HUES64 (cell line): ENCODE measurements around the gene IL5.
"Not testable (repeated sequence)": the region's sequence is repeated elsewhere in the genome, so short reads cannot be mapped to it uniquely, and the experiment has no call there.

Source experiments
- H3K27ac ChIP-seq: 2 replicates; pipeline ENCODE4 v1.7.0; 2013; ENCODE audit warnings: low read depth, low read length, inconsistent platforms
- H3K27me3 ChIP-seq: 2 replicates; pipeline ENCODE4 v1.6.1; 2013; ENCODE audit warnings: mild to moderate bottlenecking, low read length; ENCODE audit not compliant: insufficient read depth
- H3K36me3 ChIP-seq: 2 replicates; pipeline ENCODE4 v1.6.1; 2013; ENCODE audit warnings: mild to moderate bottlenecking, low read length; ENCODE audit not compliant: insufficient read depth
- H3K4me1 ChIP-seq: 2 replicates; pipeline ENCODE4 v1.6.1; 2013; ENCODE audit warnings: mild to moderate bottlenecking, low read length, moderate library complexity; ENCODE audit not compliant: insufficient read depth
- H3K4me3 ChIP-seq: 2 replicates; pipeline ENCODE4 v1.5.1; 2013; ENCODE audit warnings: mild to moderate bottlenecking, low read length, moderate library complexity
- H3K9ac ChIP-seq: 2 replicates; pipeline ENCODE4 v1.6.1; 2013; ENCODE audit warnings: mild to moderate bottlenecking, low read depth, low read length
- H3K9me3 ChIP-seq: 2 replicates; pipeline ENCODE4 v1.6.1; 2013; ENCODE audit warnings: low read depth, low read length; ENCODE audit not compliant: insufficient read depth
- WGBS: fragments of 150-250, 120-280 bp; methylation state at CpG from one replicate; pipeline ENCODE4 v1.1.7; 2013; ENCODE audit warnings: missing lambda C conversion rate; 5-methylcytosine and 5-hydroxymethylcytosine counted together

IL5 gene

DNA sequence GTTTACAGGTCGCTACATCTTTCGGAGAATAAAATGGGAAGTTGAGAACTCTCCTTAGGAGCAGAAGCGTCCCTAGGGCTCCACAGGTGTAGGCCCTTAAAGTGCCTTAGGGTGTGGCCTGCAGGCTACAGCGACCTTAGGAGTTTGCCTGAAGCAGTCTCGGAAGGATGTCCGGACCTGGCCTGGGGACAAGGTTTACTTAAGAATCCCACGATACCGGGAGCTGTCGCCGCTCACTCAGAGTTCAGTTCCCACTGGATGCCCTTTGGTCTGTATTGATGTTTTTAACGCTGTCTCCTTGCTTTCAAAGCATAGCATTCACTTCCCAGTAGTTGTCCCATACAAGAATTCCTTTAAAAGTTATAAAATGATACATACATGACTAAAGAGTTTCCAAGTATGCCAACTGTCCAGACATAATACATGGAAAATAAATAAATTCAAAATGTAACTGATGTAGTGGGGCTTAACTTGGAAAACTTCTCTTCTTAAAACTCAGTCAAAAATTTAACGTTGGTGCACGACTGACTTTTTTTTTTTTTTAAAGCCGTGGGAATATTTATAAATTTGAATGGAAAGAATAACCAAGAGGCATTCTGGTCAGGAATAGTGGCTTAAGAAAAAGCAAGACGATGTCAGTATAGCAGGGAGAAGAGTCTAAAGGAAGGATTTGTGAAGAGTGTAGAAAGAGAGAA, 14.3 kb upstream of the IL5 start:
- peaks cover 4% of the 10 kb centered on the region; the same call in 1 of the 2 replicates for H3K9me3 ChIP-seq
- no peaks in the 10 kb centered on the region for H3K27me3 ChIP-seq
- H3K4me3 ChIP-seq: peak overlapping the region; percentile 79
- peaks cover 34% of the 10 kb centered on the region for H3K36me3 ChIP-seq
- H3K27ac ChIP-seq: peak overlapping the region; percentile 67
- peak overlapping the region; percentile 86 for H3K9ac ChIP-seq
- WGBS: 12% methylated on average over 15 of the region's 15 CpGs
- H3K4me1 ChIP-seq: peaks cover 7% of the 10 kb centered on the region

DNA sequence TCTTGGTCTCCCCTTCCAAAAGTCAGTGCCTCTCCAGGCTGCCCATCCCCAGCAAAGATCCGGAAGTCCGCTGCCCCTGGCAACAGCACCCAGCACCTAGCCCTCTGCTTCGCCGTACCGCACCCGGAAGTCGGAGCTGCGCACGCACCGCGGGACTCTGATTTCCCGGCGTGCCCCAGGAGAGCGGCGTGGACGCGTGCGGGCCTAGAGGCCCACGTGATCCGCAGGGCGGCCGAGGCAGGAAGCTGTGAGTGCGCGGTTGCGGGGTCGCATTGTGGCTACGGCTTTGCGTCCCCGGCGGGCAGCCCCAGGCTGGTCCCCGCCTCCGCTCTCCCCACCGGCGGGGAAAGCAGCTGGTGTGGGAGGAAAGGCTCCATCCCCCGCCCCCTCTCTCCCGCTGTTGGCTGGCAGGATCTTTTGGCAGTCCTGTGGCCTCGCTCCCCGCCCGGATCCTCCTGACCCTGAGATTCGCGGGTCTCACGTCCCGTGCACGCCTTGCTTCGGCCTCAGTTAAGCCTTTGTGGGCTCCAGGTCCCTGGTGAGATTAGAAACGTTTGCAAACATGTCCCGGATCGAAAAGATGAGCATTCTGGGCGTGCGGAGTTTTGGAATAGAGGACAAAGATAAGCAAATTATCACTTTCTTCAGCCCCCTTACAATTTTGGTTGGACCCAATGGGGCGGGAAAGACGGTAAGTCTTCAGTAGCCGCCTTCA, 13.6 kb upstream of the IL5 start, which contains the start of gene RAD50:
Gene RAD50 (plus strand): TSS at position 215 of the 715 bp plus-strand sequence. CDS start 348 bp downstream, at position 563.
- Histone ChIP-seq H3K36me3 (peaks cover 27% of the 10 kb centered on the region), H3K9me3 (no peaks in the 10 kb centered on the region), H3K4me1 (peaks cover 7% of the 10 kb centered on the region), H3K27ac (peak within 1 kb of the TSS; percentile 67), H3K4me3 (peak within 1 kb of the TSS; percentile 79), H3K9ac (peak within 1 kb of the TSS; percentile 86), H3K27me3 (no peaks in the 10 kb centered on the region)
- under 1% methylated on average over 53 of the region's 53 CpGs for WGBS

DNA sequence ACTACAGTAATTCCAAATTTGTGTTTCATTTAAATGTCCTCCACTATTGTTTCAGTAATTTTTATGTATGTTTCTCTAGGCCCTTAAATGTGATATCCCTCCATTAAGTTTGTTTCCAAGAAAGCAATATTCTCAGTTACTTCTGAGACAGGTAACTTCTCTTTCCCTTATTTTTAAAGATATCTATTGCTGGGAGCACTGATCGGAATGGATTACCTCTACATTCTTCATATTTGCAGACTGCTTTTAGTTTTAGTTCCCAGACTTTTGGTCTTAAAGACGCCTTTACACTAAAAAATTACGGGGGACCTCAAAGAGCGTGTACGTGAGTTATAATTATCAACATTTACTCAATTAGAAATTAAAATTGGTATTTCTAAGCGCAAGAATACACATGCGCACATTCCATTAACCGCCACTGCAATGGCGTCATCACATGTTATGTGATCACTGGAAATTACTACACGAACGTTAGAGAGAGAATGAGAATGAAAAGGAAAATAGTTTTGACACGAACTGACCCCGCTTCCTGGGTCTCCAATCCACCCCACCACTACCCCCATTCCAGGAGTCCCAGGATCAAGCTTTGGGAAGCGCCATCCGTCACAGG, 12.9 kb upstream of the IL5 start:
- Histone ChIP-seq H3K36me3 (peaks cover 21% of the 10 kb centered on the region), H3K27me3 (no peaks in the 10 kb centered on the region), H3K4me3 (peak overlapping the region; percentile 79), H3K9me3 (no peaks in the 10 kb centered on the region), H3K4me1 (peaks cover 7% of the 10 kb centered on the region), H3K27ac (peak overlapping the region; percentile 67), H3K9ac (peak overlapping the region; percentile 86)
- 69% methylated on average over 15 of the region's 15 CpGs for WGBS

DNA sequence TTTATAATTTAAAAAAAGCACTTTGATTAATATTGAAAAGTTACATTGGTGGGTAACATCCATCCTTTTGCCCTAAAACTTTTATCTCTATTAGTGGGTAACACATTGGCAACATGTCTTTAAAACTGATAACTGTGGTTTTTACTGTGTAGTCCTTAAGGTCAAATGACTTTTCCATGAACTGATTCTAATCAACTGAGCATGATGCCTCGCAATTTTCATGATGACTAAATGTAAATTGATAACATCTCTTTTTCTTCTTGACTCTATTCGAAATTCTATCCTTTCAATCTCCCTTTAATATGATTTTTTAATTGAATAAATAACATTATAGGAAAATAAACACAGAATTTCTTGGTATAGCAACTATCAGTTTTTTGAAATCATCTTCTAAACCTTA, 6.3 kb upstream of the IL5 start:
- H3K27me3 ChIP-seq: no peaks in the 10 kb centered on the region
- no peaks in the 10 kb centered on the region for H3K4me1 ChIP-seq
- no peak overlapping the region for H3K4me3 ChIP-seq

DNA sequence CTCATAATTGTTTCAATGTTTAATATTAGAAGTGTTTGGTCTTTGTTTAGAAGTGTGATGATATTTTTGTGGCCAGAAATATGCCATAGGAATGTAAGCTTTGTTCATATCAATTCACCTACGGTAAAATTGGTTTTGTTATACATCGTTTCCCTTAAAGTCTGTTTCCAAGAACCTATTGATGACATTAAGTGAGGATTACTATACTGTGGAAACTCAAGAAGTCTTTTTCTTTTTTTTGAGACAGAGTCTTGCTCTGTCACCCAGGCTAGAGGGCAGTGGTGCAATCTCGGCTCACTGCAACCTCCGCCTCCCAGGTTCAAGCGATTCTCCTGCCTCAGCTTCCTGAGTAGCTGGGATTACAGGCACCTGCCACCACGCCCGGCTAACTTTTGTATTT, 5.5 kb upstream of the IL5 start:
- H3K27ac ChIP-seq, H3K36me3 ChIP-seq, H3K4me1 ChIP-seq, H3K4me3 ChIP-seq, H3K9ac ChIP-seq, H3K9me3 ChIP-seq, H3K27me3 ChIP-seq: not testable (repeated sequence)
- 91% methylated on average over 7 of the region's 7 CpGs for WGBS

More for the DNA sequence above, 6.3 kb upstream of the IL5 start:
- Histone ChIP-seq H3K36me3 (no peaks in the 10 kb centered on the region), H3K27ac (no peak overlapping the region), H3K9ac (no peak overlapping the region), H3K9me3 (no peaks in the 10 kb centered on the region)
- 88% methylated on average over 1 of the region's 2 CpGs for WGBS

DNA sequence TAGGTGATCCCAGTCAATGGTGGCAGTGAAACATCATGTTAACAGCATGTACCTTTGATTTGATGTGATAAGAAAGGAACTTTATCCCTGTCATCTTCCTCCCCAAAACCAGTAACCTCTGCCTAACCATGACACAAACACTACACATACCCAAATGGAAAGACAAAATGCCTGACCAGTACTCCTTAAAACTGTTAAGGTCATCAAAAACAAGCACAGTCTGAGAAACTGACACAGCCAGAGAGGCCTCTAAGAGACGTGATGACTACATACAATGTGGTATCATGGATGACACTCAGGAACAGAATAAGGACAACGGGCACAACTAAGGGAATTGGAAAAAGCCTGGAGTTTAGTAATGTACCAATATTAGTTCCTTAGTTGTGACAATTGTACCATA, 3.9 kb upstream of the IL5 start:
- Histone ChIP-seq H3K27me3 (no peaks in the 10 kb centered on the region), H3K9me3 (no peaks in the 10 kb centered on the region), H3K36me3 (no peaks in the 10 kb centered on the region), H3K4me3 (no peak overlapping the region), H3K9ac (no peak overlapping the region), H3K27ac (no peak overlapping the region), H3K4me1 (no peaks in the 10 kb centered on the region)
- WGBS: 88% methylated on average over 2 of the region's 2 CpGs

DNA sequence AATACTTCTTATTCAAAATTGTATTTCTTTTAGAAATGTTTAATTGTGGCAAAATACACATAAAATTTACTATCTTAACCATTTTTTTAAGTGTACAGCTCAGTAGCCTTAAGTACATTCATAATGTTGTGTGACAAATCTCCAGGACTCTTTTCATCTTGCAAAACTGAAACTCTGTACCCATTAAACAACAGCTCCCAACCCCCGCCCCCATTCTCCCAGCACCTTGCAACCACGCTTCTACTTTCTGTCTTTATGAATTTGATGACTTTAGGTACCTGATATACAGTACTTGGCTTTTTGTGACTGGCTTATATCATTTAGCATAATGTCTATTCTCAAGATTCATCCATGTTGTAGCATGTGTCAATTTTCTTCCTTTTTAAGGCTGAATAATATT, 2.8 kb upstream of the IL5 start:
- 90% methylated on average over 2 of the region's 2 CpGs for WGBS
- Histone ChIP-seq H3K36me3 (no peaks in the 10 kb centered on the region), H3K4me1 (no peaks in the 10 kb centered on the region), H3K4me3 (no peak overlapping the region), H3K27ac (no peak overlapping the region), H3K9me3 (no peaks in the 10 kb centered on the region), H3K27me3 (no peaks in the 10 kb centered on the region), H3K9ac (no peak overlapping the region)

DNA sequence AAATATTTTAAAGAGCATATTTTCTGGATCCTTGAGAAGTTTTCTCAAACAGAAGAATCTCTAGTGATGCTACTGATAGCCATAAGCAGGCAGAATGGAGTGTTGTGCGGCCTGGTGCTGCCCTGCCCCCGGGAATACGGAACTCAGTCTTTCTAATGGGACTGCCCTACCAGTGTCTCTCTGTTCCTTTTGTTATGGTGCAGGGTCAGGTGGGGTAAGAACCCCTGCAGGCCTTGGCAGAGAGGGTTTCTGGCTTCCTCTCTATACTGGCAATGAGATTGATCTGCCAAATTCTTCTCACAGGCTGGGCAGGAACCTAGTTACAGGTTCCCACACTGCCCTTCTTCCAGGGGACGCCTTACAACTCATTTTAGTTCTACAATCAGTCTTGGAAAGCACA, 2.6 kb downstream of the IL5 start:
- Histone ChIP-seq H3K27ac (no peak overlapping the region), H3K9ac (no peak overlapping the region), H3K9me3 (no peaks in the 10 kb centered on the region), H3K4me1 (no peaks in the 10 kb centered on the region), H3K36me3 (no peaks in the 10 kb centered on the region), H3K4me3 (no peak overlapping the region), H3K27me3 (no peaks in the 10 kb centered on the region)
- WGBS: 78% methylated on average over 4 of the region's 4 CpGs

DNA sequence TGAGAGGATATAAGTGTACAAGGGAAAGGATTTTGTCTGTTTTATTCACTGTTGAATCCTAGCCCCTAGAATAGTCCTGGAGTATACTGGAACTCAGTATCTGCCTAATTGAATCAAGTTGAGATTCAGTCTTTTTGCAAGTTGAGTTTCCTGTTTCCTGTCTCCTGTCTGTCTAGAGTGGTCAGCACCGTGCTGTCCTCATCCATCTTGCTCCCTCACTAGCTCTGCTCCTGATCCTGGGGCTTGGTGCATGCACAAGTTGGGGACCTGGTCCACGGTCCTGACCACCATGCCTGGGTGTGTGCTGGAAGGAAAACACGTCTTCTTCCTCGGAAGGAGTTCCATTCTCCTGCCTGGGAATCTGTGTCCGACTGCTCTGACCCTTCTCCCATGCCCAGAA, 3.2 kb downstream of the IL5 start:
- H3K27me3 ChIP-seq: no peaks in the 10 kb centered on the region
- WGBS: 92% methylated on average over 5 of the region's 5 CpGs
- H3K9ac ChIP-seq: no peak overlapping the region
- no peak overlapping the region for H3K4me3 ChIP-seq
- no peaks in the 10 kb centered on the region for H3K9me3 ChIP-seq
- H3K27ac ChIP-seq: no peak overlapping the region
- no peaks in the 10 kb centered on the region for H3K4me1 ChIP-seq
- no peaks in the 10 kb centered on the region for H3K36me3 ChIP-seq

DNA sequence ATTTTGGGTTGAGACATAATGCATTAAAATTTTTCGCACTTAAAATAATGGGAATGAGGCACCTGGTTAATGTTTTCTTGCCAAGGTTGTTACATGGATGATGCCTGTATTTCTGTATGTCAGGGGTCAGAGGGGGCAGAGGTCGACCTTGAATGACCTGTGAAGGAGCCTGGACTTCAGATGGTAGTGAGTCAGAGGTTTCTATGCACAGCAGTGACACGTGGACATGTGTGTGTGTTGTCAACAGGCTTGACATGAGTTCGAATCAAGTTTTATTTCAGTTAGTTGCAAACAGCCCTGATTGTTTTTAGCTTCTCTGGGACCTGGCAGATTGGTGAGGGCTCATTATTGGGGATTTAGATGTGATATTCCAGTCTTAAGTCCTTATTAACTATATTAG, 3.6 kb downstream of the IL5 start:
- Histone ChIP-seq H3K27ac (no peak overlapping the region), H3K27me3 (no peaks in the 10 kb centered on the region), H3K9me3 (no peaks in the 10 kb centered on the region), H3K36me3 (no peaks in the 10 kb centered on the region), H3K4me1 (no peaks in the 10 kb centered on the region), H3K9ac (no peak overlapping the region), H3K4me3 (no peak overlapping the region)
- WGBS: 85% methylated on average over 4 of the region's 4 CpGs

DNA sequence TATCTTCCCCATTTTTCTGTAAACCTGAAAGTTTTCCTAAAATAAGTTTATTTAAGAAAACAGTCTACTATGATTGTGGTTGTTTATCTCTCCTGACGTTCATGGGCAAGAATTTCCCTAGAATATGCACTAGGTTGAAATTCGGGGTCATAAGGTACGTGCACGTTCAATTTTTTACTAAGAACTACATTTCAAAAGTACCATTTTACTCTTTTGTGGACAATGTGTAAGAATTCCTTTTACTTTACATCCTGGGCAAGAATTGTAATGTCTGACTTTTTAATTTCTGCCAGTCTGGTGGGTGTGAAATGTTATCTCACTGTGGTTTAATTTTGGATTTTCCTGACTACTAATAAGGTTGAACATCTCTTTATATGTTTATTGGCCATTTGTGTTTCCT, 12.4 kb downstream of the IL5 start:
- Histone ChIP-seq H3K27ac (no peak overlapping the region), H3K36me3 (no peaks in the 10 kb centered on the region), H3K4me1 (no peaks in the 10 kb centered on the region), H3K27me3 (no peaks in the 10 kb centered on the region; the same call in 1 of the 2 replicates), H3K9ac (no peak overlapping the region), H3K9me3 (no peaks in the 10 kb centered on the region), H3K4me3 (no peak overlapping the region)
- 93% methylated on average over 3 of the region's 4 CpGs for WGBS
